ENCODE data around the gene MYH7.
"Not testable (repeated sequence)": the region's sequence is repeated elsewhere in the genome, so short reads cannot be mapped to it uniquely, and the experiment has no call there.

Gene MYH7

DNA sequence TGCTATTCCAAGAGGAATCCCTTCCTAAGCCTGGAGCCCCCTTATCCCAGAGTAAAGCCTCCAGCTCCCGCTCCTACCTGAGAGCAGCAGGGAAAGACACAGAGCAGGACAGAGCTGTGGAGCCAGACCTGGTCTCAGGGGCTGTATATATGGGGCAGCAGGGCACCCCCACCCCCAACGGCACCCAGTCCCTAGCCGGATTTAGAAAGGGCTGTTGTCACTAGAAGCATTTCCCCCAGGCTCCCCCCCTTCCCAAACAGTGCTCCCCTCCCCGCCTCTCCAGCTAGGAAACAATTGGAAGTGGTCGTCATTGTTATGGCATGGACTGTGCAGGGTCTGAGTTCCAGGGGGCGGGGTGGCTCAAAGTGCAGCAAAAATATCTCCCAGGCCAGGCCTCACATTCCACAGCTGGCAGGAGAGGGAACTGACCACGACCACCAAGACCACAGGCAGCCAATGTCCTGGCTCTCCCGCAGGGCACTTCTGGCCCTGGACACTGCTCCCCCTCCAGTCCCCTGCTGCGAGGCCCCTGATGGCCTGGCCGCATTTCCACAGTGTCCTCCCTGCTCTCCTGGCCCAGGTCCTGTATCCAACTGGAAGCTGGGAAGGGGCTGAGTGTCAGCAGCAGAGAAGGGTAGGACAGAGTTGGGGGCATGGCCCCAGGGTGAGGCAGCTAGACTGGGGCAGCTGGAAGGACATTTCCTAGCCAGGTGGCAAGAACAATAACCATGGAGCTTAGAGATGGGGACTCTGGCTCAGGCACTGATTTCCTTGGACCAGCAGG, at the start of gene MYH7:
Gene MYH7 (minus strand): TSS at position 118 of the 784 bp plus-strand sequence. CDS start 1,928 bp downstream, outside the sequence.
- DNase-seq: no peak

DNA sequence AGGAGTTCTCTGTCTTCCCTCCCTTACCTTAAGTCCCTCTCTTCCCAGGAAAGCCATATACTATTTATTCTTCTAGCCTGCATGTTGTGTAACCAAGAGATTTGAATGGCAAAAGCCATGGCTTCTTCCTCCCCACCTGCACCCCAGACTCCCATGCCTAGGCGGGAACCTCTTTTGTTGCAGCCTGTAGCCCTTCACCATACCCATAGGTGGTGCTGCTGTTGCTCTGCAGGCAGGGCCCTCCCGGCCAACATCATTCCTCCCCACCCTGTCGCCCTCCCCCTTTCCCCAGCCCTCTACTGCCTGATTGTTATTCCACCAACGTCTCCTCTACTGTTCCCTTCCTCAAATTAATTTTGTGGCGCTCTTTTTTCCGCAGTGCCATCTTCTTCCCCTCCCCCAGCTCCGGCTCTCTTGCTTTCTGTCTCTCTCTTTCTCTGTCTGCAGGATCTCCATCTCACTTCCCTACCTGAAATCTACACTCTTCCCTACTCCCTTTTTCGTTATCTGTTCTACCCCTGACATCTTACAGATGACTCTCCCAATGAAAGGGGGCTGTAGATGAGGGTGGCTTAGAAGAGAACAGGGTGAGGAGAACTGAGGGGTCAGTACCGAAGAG, 47.9 kb upstream of the MYH7 start:
- DNase-seq: no peak

DNA sequence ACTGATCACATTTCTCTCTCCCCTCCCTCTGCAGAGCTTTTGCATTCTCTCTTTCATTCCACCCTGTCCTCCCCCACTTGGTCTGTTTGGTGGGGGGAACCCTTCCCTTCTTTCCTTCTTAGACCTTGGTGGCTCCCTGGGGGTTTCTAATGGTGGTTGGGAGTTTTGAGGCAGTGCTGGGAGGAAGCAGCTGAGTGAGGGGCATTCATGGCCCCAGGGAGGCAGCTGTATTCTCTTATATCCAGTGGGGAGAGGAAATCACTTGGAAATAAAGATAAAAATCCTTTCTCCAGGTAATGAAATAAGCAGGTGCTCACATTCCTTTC, 47.3 kb upstream of the MYH7 start:
- no peak for DNase-seq

DNA sequence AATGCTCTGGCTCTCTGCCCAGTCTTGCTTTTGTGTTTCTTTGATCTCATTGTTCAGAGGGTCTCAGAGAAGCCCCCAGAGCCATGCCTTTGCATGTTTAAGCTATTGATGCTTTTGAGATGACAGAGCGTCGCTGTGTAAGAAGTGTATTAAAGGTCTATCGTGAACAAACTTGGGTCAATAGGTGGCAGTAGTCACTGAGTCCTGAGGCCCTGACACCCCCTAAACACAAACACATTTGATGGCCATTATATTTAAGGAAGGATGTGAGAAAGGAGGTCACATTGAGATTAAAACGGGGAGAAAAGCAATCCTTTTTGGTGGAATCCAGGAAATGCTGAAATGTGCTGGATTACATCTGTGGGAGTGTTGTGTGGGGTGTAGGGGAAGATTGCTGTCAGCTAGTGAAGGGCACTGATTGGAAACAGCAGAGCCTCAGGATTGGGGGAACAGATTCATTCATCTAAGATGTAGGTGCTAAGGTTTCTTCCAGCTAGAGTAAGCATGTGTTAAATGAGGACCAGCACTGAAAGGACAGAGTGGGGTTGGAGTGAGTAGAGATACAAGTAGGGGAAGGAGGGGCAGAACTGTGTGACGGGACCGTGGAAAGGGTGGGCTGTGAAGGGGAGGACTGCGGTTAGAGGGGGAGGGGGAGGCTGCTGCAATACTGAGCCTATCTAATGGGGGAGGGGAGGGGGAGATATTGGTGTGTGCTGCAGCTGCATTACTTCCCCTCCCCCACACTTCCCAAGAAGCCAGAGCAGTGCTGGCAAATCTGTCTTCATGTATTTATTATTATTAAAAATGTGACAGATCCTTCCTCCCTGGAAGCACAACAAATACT, 46.7 kb upstream of the MYH7 start:
- DNase-seq: no peak

DNA sequence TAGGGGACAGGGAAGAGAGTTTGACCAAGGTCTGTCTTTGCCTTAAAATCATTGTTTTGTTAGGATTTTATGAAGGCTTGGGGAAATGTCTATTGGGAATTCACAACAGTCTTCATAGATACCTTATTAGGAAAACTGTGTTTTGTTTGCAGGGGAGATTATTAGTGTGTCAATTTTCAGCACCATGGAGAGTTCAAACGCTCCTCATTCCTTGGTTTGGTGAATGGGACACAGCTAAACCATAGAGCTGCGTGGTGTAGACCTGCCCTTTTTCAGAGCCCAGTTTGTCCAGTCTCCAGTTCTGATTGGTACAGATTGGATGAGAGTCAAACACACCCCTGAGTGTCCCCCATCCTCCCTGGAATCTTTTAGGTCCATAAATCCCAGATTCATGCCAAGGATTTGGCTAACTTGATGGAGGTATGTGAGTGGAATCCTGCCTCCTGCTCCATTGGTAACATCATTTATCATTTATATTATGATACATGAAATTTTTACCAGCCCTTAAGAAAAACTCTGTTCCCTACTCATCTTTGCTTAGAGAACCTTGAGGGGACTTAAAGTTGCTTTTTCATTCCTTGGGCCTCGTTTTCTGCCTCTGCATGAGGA, 46.0 kb upstream of the MYH7 start:
- DNase-seq: no peak

DNA sequence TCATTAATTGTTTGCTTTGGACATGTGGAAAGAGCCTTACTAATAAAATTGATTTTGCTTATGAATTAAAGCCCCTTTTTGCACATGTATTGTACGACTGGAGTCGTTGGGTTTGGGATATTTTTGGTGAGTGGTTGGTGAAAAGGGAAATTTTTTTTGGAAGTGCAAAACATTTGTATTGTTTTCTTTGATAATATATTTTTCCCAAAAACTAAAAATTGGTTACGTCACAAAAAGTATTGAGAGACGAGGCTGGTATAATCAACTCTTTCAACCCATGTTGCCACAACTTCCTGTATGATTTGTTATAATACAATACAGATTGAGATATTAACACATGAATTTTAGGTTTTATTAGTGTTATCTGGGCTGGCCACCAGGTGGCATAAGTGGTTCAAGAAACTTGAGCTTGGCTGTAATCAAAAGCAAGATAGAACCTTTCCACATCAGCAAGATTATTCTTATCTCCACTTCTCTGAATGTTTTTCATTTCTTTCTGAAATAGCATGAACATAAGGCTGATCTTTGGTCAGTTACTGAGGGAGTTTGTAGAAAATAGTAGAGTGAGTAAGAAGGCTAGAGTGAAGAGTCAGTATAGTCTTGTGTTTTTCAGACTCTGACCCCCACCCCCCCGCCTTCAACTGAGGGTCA, 42.8 kb upstream of the MYH7 start:
- no peak for DNase-seq

DNA sequence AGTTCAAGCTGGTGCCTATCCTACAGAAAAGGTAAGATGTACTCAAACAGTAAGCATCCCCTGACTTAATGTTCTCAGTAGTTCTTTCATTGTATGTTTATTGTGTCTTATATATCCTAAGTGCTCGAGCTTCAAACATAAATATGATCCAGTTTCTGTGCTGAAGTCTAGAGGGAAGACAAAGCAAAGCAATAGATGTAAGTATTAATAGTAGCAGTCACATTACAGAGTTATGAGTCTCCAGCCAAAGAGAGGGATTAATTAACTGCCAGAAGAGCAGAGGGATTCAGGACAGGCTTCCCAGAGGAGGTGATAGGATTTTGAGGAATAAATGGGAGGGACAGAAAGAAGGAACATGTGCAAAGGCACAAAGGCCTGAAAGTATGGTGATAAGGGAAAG, 35.5 kb upstream of the MYH7 start:
- DNase-seq: no peak

DNA sequence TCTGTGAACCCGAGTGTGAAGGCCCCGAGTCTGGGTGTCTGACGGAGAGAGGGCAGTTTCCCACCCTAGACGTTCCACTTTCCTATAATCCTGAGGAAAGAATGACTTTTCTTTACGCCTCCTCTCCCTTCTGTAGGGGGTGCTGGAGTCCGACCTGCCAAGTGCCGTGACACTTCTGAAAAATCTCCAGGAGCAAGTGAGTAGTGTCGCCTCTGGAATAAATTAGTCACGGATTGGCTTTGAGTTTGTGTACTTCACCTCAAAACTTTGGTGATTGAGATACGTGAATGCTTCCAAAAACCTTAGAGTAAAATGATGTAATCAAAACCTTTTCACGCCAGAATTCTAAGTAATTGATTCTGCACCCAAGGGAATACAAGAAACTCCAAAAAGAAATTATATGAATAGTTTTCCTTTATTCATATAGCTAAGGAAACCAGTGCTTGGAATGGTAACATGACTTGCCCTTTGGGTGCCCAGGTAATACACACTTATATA, 34.5 kb upstream of the MYH7 start:
- DNase-seq: no peak

DNA sequence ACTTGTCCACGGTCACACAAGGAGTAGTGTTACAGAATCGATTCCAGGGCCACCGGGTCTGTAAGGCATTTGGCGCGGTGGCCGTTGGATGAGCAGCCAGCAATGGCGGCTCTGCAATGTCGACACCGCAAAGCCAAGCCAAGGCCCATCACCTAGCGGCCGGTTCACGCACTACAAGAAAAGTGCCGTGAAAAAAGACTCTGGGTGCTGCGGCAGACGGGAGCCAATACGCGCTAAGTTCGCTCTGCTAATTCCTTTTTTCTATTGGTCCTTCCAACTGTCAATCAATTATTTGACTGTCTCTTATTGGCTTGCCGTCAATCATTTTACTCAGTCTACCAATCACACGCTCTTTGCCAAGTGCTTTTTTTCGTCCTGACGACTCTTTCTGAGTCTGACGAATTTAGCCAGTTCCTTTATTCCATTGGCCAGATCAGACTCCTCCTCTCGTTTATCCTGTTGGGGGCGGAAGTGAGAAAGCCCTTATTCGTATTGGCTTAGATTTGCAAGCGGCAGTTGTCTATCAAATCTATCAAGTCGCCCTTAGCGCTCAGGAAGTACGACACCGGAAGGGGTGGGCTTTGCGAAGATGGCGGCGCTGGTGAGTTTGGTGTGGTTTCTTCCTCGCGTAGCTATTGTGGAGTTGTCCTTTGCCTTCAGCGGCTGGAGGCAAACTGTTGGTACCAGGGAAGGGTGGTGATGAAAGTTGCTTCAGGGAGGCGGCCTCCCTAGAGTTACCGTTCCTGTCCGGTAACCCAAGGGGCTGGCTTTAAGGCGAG, 33.9 kb upstream of the MYH7 start, which contains the start of gene NGDN:
Gene NGDN (plus strand): TSS at position 577 of the 779 bp plus-strand sequence. CDS start 13 bp downstream, at position 590.
- DNase-seq: peak; percentile 97

DNA sequence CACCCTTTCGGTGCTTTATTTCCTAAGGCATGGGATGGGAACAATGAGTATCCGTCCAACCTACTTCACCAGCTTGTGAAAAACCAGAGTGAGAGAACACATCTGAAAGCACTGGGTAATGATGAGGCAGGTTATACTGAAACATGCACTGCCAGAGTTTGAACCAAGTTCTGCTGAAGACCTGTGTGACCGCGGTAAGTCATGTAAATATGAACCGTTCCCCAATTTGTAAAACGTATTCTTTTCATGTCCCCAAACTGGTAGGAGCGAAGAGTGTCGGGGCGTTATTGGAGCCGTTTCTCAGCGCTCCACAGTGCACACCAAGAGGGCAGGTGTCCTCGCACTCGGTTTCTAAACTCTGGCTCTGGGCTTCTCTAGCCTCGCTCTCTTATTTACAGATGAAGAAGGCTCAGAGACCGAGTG, 33.3 kb upstream of the MYH7 start:
- no peak for DNase-seq

DNA sequence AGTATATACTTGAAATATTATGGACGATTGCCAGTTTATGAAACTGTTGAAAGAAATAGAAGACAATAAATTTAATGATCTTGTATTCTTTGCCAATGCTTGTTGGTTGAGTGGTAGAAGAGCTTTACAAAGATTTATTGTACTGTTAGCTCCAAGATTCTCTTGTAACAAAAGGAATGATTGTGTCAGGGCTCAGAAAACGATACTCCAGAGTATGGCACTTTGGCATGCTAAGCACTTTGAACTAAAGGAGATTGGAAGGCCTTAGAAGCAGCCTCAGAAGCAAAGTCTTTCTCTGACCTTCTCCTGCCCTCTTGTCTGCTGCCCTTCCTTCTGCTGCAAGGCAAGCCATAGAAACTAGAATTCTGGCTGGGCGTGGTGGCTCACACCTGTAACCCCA, 29.8 kb upstream of the MYH7 start:
- DNase-seq: no peak

DNA sequence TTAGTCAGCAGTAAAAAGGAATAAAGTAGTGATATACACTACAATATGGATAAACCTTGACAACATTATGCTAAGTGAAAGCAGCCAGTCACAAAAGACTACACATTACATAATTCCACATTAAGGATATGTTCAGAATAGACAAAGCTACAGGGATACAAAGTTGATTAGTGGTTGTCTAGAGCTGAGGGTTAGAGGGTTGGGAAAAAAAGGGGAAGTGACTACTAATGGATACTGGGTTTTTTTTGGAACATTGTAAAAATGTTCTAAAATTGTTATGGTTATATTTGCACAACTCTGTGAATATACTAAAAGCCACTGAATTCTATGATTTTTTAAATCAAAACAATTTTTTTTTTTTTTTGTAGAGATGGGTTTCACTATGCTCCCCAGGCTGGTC, 29.2 kb upstream of the MYH7 start:
- no peak for DNase-seq

DNA sequence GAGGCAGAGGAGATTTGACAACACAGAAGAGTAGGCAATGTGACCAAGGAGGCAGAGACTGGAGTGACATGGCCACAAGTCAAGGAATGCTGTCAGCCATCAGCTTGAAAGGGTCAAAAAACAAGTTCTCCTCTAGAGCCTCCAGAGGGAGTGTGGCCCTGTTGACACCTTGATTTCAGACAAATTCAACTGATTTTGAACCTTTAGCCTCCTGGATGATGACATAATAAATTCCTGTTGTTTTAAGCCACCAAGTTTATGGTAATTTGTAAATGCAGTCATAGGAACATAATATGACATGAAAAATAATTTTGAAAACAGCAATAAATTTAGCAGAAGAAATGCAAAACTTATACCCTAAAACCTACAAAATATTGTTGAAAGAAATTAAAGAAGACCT, 25.5 kb upstream of the MYH7 start:
- DNase-seq: no peak

DNA sequence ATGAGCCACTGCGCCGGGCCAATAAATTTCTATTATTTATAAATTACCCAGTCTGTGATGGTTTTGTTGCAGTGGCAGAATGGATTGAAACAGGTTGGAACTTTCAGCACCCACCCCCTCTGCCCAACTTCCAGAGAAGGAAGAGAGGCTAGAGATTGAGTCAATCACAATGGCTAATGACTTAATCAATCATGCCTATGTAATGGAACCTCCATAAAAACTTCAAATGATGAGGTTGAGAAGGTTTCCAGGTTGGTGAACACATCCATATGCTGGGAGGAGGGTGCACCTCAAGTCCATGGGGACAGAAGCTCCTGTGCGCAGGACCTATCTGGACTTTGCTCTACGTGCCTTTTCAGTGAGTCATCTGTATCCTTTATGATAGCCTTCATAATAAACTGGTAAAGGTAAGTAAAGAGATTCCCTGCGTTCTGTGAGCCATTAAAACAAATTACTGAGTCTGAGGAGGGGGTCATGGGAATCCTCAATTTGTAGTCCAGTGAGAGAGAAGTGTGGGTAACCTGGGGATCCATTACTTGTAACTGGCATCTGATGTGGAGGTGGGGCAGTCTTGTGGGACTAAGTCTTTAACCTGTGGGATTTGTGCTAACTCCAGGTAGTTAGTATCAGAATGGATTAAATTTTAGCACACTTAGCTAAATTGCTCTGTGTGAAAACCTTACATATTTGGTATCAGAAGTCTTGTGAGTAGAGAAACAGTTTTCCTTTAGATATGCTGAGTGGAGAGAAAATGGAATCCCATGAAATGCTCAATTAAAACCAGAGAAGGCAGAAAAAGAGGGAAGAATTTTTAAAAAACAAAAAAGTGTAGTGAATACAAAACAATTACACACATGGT, 22.4 kb upstream of the MYH7 start:
- DNase-seq: no peak

DNA sequence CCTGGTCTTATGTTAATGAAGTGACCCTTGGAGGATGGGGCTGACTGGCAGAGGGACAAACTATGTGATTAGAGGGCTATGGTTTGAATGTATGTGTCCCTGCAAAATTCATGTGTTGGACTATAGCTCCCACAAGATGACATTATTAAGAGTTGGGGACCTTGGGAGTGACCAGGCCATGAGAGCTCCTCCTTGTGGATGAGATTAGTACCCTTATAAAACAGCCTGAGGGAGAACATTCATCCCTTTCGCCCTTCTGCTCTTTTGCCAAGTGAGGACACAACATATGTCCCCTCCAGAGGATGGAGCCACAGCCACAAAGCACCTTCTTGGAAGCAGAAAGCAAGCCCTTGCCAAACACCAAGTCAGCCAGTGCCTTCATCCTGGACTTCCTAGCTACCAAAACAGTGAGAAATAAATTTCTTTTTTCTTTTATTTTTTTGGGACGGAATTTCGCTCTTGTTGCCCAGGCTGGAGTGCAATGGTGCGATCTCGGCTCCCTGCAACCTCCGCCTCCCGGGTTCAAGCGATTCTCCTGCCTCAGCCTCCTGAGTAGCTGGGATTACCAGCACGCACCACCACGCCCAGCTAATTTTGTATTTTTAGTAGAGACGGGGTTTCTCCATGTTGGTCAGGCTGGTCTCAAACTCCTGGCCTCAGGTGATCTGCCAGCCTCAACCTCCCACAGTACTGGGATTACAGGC, 21.6 kb upstream of the MYH7 start:
- DNase-seq: not testable (repeated sequence)

DNA sequence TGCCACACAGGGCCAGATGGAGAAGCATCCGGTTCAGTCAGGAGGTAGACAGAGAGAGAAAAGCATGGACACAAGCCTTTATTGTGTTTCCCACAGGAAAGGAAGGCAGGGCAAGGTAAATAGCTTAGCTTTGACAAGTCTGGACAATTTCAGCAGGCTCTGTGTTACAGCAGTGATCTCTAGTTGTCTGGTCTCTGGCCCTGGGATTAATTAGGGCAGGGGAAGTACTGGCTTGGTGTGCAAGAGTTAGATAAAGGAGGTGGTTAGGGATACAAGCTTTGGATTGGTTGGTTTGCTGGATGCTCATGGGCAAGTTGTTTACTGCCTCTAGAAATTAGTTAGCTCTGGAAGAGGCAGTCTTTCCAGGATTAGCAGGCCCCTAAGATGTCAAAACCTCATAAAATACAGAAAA, 19.0 kb upstream of the MYH7 start:
- DNase-seq: no peak

DNA sequence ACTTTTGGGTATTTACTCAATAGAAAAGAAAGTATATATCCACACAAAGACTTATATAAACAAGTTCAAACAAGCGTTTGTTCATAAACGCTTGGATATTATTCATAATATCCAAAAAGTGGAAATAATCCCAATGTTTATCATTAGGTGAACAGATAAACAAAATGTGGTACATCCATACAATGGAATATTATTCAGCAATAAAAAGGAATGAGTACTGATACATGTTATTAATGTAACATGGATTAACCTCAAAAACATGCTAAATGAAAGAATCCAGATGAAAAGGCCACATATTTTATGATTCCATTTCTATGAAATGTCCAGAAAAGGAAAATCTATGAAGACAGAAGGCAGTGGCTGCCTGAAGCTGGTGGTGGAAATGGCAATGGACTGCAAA, 16.8 kb upstream of the MYH7 start:
- DNase-seq: no peak

DNA sequence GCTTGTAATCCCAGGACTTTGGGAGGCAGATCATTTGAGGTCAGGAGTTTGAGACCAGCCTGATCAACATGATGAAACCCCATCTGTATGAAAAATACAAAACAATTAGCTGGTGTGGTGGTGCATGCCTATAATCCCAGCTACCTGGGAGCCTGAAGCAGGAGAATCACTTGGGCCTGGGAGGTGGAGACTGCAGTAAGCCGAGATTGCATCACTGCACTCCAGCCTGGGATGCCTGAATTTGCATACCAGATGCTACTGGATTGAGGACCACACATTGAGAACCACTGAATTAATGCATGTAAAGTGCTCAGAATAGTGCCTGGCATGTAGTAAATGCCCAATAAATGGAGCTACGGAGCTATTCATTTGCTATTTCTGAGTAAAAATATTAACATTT, 14.9 kb upstream of the MYH7 start:
- no peak for DNase-seq

DNA sequence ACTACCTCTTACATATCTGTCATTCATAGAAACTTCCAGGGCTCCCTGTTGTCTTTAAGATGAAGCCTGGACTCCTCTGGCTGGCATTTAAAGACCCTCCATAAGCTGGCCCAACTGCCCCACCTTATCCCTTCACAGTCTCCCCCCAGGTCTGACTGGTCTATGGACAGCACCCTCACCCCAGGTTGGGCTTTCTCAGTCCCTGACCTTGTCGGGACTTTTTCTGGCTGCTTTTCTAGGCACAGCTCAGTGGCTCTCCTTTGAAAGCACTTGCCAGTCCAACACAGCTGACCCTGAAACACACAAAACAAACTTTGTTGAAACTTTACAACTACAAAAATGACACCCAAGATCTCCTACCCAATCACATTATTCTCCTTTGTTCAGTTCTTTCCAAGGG, 13.9 kb upstream of the MYH7 start:
- no peak for DNase-seq

All from left hindlimb (tissue), 1 donor.